ENCODE results near the gene FKBP8.
"Not testable (repeated sequence)": the region's sequence is repeated elsewhere in the genome, so short reads cannot be mapped to it uniquely, and the experiment has no call there.

FKBP8 gene

DNA sequence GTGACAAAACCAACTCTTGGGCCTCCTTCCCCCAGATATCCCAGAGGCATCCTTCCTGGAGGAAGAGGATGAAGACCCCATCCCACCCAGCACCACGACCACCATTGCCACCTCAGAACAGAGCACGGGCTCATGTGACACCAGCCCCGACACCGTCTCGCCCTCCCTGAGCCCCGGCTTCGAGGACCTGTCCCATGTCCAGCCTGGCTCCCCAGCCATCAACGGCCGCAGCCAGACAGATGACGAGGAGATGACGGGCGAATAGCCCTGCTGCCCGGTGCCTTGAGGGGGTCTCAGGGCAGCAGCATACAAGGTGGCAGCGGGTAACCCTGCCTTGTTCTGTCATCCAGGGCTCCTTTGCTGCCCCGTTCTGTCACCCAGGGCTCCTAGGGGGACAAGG lies 25.0 kb upstream of the FKBP8 start:
- no peak for DNase-seq
- intact Hi-C loops (cut with DNase I) = no loop called here

DNA sequence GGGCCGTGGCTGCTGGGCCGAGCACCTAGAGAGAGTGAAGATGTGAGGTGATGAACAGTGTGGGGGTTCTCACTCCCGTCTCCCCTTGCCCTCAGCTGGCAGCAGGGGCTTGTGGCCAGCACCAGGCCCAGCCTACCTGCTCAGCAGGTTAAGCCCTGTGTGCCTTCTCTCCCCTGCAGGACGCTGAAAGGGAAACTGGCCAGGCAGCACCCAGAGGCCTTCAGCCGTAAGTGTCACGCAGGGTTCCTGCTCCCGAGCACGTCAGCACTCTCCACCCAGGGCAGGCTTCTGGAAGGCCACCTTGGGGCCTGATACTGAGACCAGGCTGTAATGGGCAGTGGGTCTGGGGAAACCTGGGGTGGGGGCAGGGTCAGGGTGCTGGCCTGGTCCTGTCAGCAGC lies 23.6 kb upstream of the FKBP8 start:
- no peak for DNase-seq
- intact Hi-C loops (cut with DNase I) = no loop called here

DNA sequence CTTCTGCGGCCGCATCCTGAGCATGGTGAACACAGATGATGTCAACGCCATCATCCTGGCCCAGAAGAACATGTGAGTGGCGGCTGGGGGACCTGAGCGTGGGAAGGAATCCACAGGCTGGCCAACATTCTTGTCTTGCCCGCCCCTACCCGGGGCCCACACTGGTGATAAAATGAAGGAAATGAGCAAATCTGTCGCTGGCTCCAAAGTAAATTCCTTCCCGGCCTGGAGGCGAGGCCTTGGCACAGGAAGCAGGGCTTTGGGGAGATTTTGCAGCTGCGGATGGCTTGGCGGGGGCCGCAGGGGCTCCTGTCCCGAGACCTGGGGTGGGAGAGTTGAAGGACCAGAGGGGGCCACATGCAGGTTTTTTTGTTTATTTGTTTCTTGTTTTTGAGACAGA lies 18.7 kb upstream of the FKBP8 start:
- intact Hi-C loops (cut with DNase I) = no loop called here

DNA sequence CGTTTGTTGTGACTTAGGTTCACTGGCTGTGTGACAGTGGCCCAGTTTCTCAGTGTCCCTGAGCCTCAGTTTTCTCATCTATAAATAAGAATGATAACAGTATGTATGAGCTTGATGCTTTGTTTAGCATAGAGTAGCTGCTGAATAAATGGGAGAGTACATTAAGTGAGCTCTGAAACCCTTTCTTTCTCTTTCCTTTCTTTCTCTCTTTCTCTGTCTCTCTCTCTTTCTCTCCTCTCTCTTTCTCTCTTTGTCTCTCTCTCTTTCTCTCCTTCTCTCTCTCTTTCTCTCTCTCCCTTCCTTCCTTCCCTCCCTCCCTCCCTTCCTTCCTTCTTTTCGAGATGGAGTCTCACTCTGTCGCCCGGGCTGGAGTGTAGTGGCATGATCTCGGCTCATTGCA lies 16.3 kb upstream of the FKBP8 start:
- intact Hi-C loops (cut with DNase I) = no loop called here
- DNase-seq = no peak

More for the DNA sequence above, 18.7 kb upstream of the FKBP8 start:
- no peak for DNase-seq

DNA sequence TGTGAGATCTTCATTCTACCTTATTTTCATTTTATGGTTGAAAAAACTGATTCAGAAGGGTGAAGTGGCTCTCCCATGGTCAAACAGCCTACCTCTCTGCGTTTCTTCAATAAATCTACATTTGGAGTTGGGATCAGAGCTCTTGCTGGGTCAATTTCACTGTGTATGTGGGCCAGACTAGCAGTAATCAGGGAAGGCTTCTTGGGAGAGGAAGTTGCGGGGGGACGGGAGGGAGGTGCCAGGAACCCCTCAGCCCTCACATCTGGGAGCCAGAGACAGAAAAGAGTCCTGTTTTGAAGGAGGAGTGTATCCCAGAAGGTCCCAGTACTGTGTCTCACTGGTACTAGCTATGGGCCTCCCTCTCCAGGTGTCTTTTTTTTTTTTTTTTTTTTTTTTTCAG lies 15.2 kb upstream of the FKBP8 start:
- DNase-seq = no peak
- intact Hi-C loops (cut with DNase I) = no loop called here

DNA sequence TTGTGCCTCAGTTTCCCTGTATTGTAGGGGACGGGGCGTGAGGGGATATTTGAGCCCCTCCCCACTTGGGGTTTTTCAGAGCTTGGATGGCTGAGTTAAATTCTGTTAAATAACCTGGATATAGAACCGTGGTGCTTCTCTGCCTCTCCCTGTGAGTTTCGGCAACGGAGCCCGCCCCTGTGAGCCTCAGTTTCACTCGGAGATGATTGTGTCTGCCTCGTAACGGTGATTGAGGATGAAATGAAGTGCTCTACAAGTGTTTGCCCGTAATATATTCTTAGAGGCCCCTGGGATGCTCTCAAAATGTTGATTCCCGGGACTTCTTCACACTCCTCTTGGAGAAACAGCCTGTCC lies 14.8 kb upstream of the FKBP8 start:
- peak in 1 of 42 donors; percentile 41 for DNase-seq
- intact Hi-C loops (cut with DNase I) = no loop called here

DNA sequence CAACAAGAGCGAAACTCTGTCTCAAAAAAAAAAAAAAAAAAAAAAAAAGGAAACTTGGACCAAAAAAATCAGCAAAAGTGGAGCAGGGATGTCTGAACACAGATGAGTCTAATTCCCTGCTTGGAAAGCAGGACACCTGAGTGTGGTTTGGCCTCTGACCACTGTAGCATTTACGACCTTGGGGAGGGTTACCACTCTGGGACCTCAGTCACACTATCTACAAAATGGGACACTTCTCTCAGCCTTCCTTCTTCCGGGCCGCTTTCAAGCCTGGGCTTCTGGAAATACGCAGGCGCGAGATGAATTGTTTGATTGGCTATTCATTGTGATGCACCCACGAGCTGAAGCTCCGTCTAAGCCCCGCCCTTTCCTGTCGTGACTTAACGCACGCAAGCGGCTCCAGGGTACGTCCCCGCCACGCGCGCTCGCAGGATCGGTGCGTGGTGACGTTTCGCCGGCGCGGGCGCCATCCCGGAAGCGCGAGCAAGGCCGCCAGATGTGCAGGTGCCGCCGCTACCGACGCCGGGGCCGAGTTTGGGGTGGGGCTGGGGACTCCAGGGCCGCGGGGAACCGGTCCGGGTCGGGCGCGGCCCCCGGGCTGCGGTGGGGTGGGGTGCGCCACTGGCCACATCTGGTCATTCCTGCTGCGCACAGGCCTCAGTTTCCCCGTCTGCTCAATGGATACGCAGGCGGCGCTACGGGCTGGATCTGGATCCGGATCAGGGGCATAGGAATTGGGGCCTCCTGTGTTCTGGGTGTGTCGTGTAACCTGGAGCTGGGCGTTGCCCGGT lies 14.2 kb upstream of the FKBP8 start, which contains the start of gene KXD1:
Gene KXD1 (plus strand): TSS at position 460 of the 791 bp plus-strand sequence. CDS start 4,187 bp downstream, outside the sequence.
- intact Hi-C loops (cut with DNase I) = no loop called here
- DNase-seq = peak; percentile 94 to 99 (median 98)

DNA sequence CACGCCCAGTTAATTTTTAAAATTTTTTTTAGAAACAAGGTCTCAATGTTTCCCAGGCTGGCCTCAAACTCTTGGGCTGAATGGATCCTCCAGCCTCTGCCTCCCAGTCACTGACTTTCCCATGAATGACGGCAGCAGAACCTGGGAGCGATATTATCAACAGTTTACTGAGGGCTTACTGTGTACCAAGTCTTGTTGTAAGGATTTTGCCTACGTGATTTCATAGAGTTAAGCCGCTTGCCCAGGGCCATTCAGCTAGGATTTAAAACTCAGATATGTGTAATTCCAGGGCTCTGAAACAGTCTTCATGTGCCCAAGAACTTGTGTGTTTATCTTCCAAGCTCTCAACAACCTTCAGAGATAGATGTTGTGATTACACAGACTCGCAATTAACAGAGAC lies 8.3 kb upstream of the FKBP8 start:
- intact Hi-C loops (cut with DNase I) = no loop called here
- DNase-seq = no peak

DNA sequence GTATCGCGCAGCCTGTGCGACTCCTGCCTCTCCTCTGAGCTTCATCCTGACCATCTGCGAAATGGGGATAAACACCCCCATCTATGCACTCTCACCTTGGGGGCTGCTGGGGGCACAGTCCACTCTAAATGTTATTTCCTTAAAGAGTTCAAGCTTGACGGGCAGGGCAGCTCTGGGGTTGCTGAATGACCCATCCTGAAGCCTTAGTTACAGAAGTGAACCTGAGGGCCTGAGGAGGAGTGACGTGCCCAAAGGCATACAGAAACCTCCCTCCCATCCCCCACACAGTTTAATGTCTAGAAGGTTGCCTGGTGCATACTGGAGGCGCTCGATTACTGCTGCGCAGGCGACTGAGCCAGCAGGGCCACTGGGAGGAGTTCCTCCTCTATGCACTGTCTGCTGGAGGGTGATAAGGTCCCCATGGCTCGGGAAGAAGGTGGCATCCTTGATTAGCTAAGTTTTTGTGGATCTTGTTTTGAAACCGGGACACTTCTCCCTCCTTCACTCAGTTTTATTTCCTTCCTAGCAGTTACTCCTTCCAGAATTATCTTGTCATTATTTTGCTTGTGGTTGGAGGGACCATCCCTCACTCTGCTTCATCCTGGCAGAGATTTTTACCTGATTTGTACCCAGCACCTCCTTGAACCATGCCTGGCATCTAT lies 572 bp upstream of the FKBP8 start:
- DNase-seq = peak in 41 of 42 donors; percentile 27 to 91 (median 64)
- intact Hi-C loops (cut with DNase I) = no loop called here

DNA sequence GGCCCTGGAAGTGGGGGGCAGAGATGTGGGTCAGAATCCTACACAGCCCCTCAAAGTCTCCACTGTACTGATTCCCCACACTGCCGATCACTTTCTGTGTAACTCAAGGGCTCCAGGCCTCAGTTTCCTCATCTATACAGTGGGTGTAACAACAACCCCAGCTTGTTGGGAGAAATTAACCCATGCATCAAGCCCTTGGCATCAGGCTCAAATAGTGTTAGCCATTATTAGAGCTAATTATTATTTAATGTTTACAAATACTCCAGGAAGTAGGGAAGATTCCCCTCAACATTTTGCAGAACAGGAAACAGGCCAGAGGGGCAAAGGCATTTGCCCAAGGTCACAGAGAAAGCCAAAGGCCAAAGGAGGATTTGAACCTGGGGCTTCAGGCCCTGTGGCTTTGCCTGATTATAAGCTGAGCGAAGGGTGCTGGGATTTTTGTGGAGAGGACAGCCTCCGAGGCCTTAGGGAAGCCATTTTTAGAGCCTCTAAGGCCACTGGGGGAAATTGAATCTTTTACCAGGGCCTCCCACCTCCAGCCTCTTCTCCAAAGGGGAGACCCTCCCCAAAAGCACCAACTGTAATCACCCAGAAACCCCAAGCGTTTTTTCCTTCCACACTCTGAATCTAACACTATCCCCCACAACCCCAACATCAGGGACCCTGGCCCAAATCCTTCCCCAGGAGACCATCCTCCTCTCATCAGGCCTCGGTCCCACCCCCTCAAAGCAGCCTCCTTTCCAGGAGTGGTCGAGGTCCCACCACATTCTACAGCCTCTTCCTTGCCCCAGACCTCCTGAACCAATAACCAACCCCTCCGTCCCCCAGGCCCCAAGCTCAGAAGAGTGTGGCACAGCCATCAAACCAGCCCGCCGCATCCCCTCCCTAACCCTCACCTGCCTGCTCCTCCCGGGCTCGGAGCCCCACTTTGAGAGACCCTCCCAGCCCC lies 1.1 kb downstream of the FKBP8 start:
- DNase-seq = peak in 3 of 42 donors; percentile 10 to 23 (median 14)
- intact Hi-C loops (cut with DNase I) = no loop called here

DNA sequence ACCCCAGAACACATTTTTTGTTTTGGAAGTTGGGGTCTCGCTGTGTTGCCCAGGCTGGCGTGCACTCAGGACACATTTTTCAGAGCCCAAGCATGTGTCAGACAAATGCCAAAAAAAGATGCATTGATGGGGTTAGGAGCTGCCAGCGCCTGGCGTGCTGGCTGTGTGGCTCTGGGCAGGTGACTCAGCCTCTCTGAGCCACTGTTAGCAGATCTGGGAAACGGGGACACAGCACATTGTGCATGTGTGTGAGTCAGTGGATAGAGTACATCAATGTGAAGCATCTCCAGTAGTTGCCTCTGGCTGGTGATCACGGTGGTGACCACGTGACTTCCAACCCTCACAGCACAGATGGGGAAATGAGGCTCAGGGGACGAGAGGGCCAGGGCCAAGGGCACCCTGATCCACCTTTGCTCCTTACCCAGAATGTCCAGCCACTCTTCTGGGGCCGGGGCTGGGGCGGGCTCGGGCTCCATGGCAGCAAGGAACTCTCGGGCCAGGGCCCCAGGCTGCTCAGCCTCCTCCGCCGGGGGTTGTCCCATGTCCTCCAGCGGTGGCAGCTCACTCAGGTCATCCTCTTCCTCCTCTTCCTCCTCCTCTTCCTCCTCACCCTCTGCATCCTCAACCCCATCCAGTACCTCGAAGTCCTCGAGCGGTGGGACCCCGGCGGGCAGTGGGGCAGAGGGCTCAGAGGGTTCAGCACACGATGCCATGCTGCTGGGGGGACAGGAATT lies 1.9 kb downstream of the FKBP8 start:
- peak in 20 of 42 donors; percentile 14 to 65 (median 30) for DNase-seq
- intact Hi-C loops (cut with DNase I) = no loop called here

DNA sequence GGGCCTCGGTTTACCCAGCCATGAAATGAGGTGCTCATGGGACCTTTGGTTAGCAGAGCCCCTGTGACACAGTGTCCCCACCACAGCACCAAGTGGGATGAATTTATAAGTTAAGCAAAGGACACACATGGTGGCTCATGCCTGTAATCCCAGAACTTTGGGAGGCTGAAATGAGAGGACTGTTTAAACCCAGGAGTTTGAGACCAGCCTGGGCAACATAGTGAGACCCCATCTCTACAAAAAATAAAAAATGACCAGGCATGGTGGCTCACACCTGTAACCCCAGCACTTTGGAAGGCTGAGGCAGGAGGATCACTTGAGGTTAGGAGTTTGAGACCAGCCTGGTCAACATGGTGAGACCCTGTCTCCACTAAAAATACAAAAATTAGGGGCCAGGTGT lies 3.2 kb downstream of the FKBP8 start:
- intact Hi-C loops (cut with DNase I); DNase-seq: not testable (repeated sequence)

DNA sequence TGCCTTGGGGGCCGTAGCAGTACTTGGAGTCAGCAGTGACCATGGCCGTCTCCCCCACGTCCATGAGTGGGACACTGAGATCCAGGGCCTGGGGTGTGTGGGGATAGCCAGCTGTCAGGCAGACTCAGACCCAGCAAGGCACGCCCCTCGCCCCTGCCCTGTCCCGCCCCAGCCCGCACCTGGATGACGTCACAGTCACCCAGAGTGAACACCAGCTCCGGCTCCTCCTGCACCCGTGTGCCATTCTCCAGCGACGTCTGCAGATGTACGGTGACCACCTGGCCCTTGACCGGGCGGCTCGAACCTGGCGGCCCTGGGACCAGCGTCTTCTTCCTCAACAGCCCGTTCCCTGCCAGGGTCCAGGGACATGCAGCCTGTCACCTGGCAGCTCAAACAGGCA lies 4.0 kb downstream of the FKBP8 start:
- intact Hi-C loops (cut with DNase I) = no loop called here
- DNase-seq = no peak

DNA sequence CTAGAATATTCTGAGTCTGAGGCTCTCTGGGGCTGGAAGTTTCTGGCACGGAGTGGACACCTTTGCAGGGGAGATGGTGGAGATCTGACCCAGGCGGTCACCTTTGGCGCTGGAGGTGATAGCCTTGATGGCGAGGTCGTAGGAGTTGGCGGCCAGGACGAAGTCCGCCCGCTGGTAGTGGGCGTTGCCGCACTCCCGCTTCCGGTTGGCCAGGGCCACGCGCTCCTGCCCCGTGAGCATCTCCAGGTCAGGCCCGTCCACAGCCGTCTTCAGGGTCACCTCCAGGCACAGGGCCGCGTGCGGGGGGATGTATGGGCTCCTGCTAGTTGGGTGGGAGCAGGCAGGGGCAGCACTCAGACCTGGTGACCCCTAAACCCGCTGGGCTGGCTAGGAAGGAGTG lies 5.3 kb downstream of the FKBP8 start:
- intact Hi-C loops (cut with DNase I) = no loop called here

DNA sequence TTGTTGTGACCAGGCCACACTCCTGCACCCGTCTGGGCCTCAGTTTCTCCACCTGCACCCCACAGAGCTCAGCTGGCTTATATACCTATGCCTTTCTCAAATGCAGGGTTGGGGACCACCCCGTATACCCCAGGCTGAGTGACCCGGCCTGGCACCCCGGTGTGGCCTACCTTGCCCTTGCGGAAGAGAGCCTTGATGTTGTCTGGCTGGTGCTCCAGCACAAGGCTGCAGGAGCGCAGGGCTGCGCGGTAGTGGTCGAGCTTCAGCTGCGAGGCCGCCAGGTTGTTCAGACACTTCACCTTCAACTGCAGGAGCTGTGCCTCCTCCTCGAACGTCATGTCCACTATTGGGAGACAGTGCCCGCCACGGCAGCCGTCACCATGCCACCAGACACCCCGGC lies 5.9 kb downstream of the FKBP8 start:
- DNase-seq = no peak

More for the DNA sequence above, 5.3 kb downstream of the FKBP8 start:
- DNase-seq = no peak

DNA sequence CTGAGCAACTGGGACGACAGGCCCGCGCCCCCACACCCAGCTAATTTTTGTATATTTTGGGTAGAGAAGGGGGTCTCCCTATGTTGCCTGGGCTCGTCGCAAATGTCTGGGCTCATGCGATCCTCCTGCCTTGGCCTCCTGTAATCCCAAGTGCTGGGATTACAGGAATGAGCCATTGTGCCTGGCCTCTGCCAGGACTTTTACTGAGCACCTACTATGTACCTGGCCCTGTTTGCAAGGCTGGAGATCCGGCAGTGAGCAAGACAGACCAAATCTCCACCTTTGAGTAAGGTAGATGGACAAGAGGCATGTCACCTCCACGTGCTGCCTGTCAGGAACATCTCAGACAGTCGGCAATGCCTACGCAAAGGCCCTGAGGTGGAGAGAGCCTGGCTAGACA lies 6.9 kb downstream of the FKBP8 start:
- DNase-seq = no peak
- intact Hi-C loops (cut with DNase I) = no loop called here

More for the DNA sequence above, 5.9 kb downstream of the FKBP8 start:
- intact Hi-C loops (cut with DNase I) = no loop called here

DNA sequence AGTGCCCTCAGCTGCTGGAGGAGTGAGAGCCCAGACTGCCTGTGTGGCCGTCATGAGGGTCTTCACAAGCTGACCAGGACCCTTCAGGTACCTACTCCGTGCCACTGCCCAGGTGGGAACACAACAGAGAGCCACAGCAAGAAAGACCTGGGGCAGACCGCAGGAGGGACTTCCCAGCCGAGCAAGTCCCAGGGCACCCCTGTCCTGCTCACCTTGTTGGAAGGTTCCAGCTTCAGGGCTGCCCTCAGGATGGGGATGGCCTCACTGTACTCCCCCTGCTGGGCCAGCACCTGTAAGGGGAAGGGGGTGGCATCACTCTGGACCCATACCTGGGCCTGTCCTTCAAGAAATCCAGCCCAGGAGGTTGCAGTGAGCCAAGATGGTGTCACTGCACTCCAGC lies 10.3 kb downstream of the FKBP8 start:
- intact Hi-C loops (cut with DNase I) = no loop called here

DNA sequence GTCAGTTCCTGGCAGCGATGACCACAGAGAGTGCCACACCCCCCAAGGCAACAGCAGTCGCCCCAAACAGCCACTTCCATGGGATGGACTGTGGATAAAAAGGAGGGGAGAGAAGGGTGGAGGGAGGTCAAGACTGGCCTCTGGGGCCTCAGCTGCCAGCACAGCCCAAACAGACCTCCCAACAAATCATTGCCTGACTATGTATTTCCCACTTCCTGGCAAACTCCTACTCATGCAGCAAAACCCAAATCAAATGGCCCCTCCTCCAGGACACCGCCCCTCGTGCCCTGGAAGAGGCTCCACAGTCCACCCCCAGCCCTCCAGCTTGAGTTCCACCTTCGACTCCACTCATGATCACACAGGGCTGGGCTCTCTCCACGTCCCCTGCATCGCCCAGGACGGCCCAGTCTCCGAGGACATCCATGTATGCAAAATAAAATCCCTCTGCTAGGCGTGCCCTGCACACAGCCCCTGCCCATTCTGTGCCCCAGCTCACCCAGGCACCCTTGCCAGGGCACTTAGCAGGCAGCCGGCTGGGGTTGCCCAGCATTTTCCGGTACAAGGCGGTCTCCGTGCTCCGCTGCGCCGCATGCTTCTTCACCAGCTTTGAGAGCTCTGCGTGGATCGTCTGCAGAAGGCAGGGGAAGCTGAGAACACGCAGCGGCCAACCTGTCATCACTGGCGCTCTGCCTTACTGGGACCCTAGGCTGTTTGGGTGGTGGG lies 11.0 kb downstream of the FKBP8 start:
- intact Hi-C loops (cut with DNase I) = no loop called here

More for the DNA sequence above, 10.3 kb downstream of the FKBP8 start:
- no peak for DNase-seq

More for the DNA sequence above, 11.0 kb downstream of the FKBP8 start:
- DNase-seq = no peak
